H9 (cell line): ENCODE data around the gene PLA2G10. TPM values are rescaled to one million over a fixed set of nuclear protein-coding genes. Genes with fewer than 3 reads are reported as not detected.
"Not testable (repeated sequence)": the region's sequence is repeated elsewhere in the genome, so short reads cannot be mapped to it uniquely, and the experiment has no call there.

Experiments used
- DNase-seq: peaks from one replicate; pipeline ENCODE4 v3.0.0-alpha.2; 2017
- H2AFZ ChIP-seq: one replicate; pipeline ENCODE4 v1.6.1; 2013; ENCODE audit warnings: mild to moderate bottlenecking, low read length, control low read depth, moderate library complexity
- H2AK5ac ChIP-seq: 2 replicates; pipeline ENCODE4 v1.6.1; 2013; ENCODE audit warnings: low read length, control low read depth, mixed read lengths; ENCODE audit not compliant: insufficient read length
- H2BK120ac ChIP-seq: one replicate; pipeline ENCODE4 v1.6.1; 2013; ENCODE audit warnings: low read depth, mild to moderate bottlenecking, low read length, control low read depth, inconsistent platforms; ENCODE audit not compliant: poor library complexity, severe bottlenecking
- H2BK12ac ChIP-seq: 2 replicates; pipeline ENCODE4 v1.6.1; 2013; ENCODE audit warnings: low read length, control low read depth, mixed read lengths, low read depth; ENCODE audit not compliant: insufficient read length
- H2BK15ac ChIP-seq: 2 replicates; pipeline ENCODE4 v1.6.1; 2013; ENCODE audit warnings: low read depth, low read length, control low read depth
- H2BK20ac ChIP-seq: one replicate; pipeline ENCODE4 v1.6.1; 2013; ENCODE audit warnings: low read depth, mild to moderate bottlenecking, low read length, control low read depth, inconsistent platforms; ENCODE audit not compliant: poor library complexity, severe bottlenecking
- H2BK5ac ChIP-seq: 2 replicates; pipeline ENCODE4 v1.6.1; 2013; ENCODE audit warnings: low read length, control low read depth, mixed read lengths; ENCODE audit not compliant: insufficient read length
- H3K14ac ChIP-seq: 2 replicates; pipeline ENCODE4 v1.6.1; 2013; ENCODE audit warnings: low read length, control low read depth; ENCODE audit not compliant: insufficient read depth
- H3K18ac ChIP-seq: 2 replicates; pipeline ENCODE4 v1.6.1; 2013; ENCODE audit warnings: low read depth, mild to moderate bottlenecking, mixed read lengths, low read length, control low read depth; ENCODE audit not compliant: insufficient read length
- H3K23ac ChIP-seq: 2 replicates; pipeline ENCODE4 v1.6.1; 2013; ENCODE audit warnings: low read length, control low read depth, mixed read lengths, low read depth; ENCODE audit not compliant: insufficient read length
- H3K23me2 ChIP-seq: 2 replicates; pipeline ENCODE4 v1.6.1; 2013; ENCODE audit warnings: low read depth, mild to moderate bottlenecking, mixed read lengths, low read length, control low read depth; ENCODE audit not compliant: insufficient read length, poor library complexity, severe bottlenecking
- H3K27ac ChIP-seq: 2 replicates; pipeline ENCODE4 v1.5.1; 2013; ENCODE audit warnings: low read length, control low read depth, mixed read lengths, low read depth; ENCODE audit not compliant: insufficient read length
- H3K27me3 ChIP-seq: 2 replicates; pipeline ENCODE4 v1.6.1; 2013; ENCODE audit warnings: low read length, control low read depth, inconsistent platforms; ENCODE audit not compliant: insufficient read depth
- H3K4ac ChIP-seq: 2 replicates; pipeline ENCODE4 v1.6.1; 2013; ENCODE audit warnings: low read depth, mild to moderate bottlenecking, control low read depth, inconsistent platforms, low read length, moderate library complexity
- H3K4me1 ChIP-seq: 2 replicates; pipeline ENCODE4 v1.6.1; 2013; ENCODE audit warnings: low read length, control low read depth, inconsistent platforms; ENCODE audit not compliant: insufficient read depth
- H3K4me2 ChIP-seq: 2 replicates; pipeline ENCODE4 v1.6.1; 2013; ENCODE audit warnings: low read length, control low read depth, mixed read lengths; ENCODE audit not compliant: insufficient read length, insufficient read depth
- H3K56ac ChIP-seq: 2 replicates; pipeline ENCODE4 v1.6.1; 2013; ENCODE audit warnings: low read depth, mild to moderate bottlenecking, mixed read lengths, low read length, control low read depth; ENCODE audit not compliant: insufficient read length
- H3K79me1 ChIP-seq: 2 replicates; pipeline ENCODE4 v1.6.1; 2013; ENCODE audit warnings: low read depth, mild to moderate bottlenecking, moderate library complexity, low read length, control low read depth, inconsistent platforms; ENCODE audit not compliant: insufficient read depth, poor library complexity, severe bottlenecking
- H3K79me2 ChIP-seq: 2 replicates; pipeline ENCODE4 v1.6.1; 2013; ENCODE audit warnings: low read length, control low read depth, inconsistent platforms; ENCODE audit not compliant: insufficient read depth
- H3K9ac ChIP-seq: 2 replicates; pipeline ENCODE4 v1.6.1; 2013; ENCODE audit warnings: low read length, control low read depth, mixed read lengths; ENCODE audit not compliant: insufficient read length; ENCODE audit errors: extremely low read depth
- H3K9me3 ChIP-seq: one replicate; pipeline ENCODE4 v1.6.1; 2013; ENCODE audit warnings: low read depth, low read length, inconsistent platforms; ENCODE audit not compliant: control insufficient read depth
- H3T11ph ChIP-seq: one replicate; pipeline ENCODE4 v1.6.1; 2013; ENCODE audit warnings: mild to moderate bottlenecking, low read length, control low read depth, inconsistent platforms
- H4K20me1 ChIP-seq: one replicate; pipeline ENCODE4 v1.6.1; 2013; ENCODE audit not compliant: control insufficient read depth, insufficient read length, insufficient read depth
- H4K5ac ChIP-seq: 2 replicates; pipeline ENCODE4 v1.6.1; 2013; ENCODE audit warnings: low read depth, mild to moderate bottlenecking, mixed read lengths, low read length, control low read depth; ENCODE audit not compliant: insufficient read length
- H4K8ac ChIP-seq: replicated peaks from 2 replicates; pipeline ENCODE4 v1.6.1; 2013; ENCODE audit warnings: low read length, control low read depth, mixed read lengths, low read depth; ENCODE audit not compliant: insufficient read length
- H4K91ac ChIP-seq: 2 replicates; pipeline ENCODE4 v1.6.1; 2013; ENCODE audit warnings: low read depth, mild to moderate bottlenecking, moderate library complexity, mixed read lengths, low read length, control low read depth; ENCODE audit not compliant: insufficient read length
- H3K27ac Mint-ChIP-seq, 3 experiments: 2 replicates in 2 of 3; 3 replicates in 1 of 3; pipeline ENCODE4 v1.8.0; 2020 to 2021; ENCODE audit warnings: mixed read lengths in 3 of 3, mild to moderate bottlenecking in 1 of 3, moderate library complexity in 1 of 3
- H3K27me3 Mint-ChIP-seq: 2 replicates; pipeline ENCODE4 v1.8.0; 2021; ENCODE audit warnings: low read depth, mild to moderate bottlenecking, moderate library complexity, mixed read lengths
- H3K36me3 Mint-ChIP-seq, 3 experiments: 2 replicates in 2 of 3; 3 replicates in 1 of 3; pipeline ENCODE4 v1.8.0; 2020 to 2021; ENCODE audit warnings: low read depth in 3 of 3, mixed read lengths in 3 of 3; ENCODE audit not compliant: insufficient read depth in 1 of 3
- H3K4me1 Mint-ChIP-seq, 2 experiments: 2 replicates each; pipeline ENCODE4 v1.8.0; 2020; ENCODE audit warnings: mixed read lengths in 2 of 2
- H3K4me3 Mint-ChIP-seq, 2 experiments: 2 replicates in 1 of 2; 3 replicates in 1 of 2; pipeline ENCODE4 v1.8.0; 2020 to 2021; ENCODE audit warnings: mild to moderate bottlenecking in 2 of 2, mixed read lengths in 2 of 2, moderate library complexity in 1 of 2
- H3K9me3 Mint-ChIP-seq, 2 experiments: 2 replicates in 1 of 2; 3 replicates in 1 of 2; pipeline ENCODE4 v1.8.0; 2020; ENCODE audit warnings: mild to moderate bottlenecking in 2 of 2, mixed read lengths in 2 of 2, moderate library complexity in 1 of 2
- WGBS: extraction: QIAGEN DNeasy Blood & Tissue Kit; methylation state at CpG from one replicate; pipeline ENCODE4 v1.1.7; 2013; ENCODE audit warnings: missing lambda C conversion rate, low lambda C conversion rate, mixed read lengths; ENCODE audit not compliant: insufficient read length; ENCODE audit errors: extremely low coverage; 5-methylcytosine and 5-hydroxymethylcytosine counted together
- total RNA-seq: library from RNA; stranded (reverse); gene quantifications from 2 replicates; pipeline ENCODE4 v1.2.1, GENCODE V29; 2021

Gene PLA2G10
- total RNA-seq, 1 experiment from 2014 or later: 2.2 TPM

DNA sequence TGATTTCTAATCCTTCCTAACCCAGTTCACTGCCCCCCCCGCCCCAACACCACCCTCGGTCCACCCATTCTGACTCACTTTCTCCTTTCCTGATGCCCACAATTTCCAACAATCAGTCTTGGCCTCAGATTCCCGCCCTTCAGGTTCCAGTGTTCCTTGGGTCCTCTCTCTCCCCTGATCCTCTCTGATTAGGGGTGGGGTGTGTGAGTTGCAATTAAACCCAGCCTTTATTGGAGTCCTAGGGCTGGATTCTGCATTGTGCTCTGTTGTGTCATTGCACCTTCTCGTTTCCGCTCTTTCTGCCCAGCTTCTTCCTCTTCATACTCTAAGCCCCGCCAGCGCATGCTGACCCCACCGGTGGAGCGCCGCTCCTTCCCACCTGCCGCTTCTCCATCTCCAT is 8.6 kb upstream of the PLA2G10 start:
- WGBS: no CpG with 5 or more reads among the region's 11 CpGs
- H3K27ac Mint-ChIP-seq, H4K91ac ChIP-seq, H2BK12ac ChIP-seq, H3K56ac ChIP-seq, H3K79me2 ChIP-seq, H3K14ac ChIP-seq, H3K4me3 Mint-ChIP-seq, H3K23ac ChIP-seq, H3K79me1 ChIP-seq, H3K4me1 ChIP-seq, H3K23me2 ChIP-seq, H3K36me3 Mint-ChIP-seq, H3K27ac ChIP-seq, H3K9me3 ChIP-seq, H2BK20ac ChIP-seq, H3K9ac ChIP-seq, H4K8ac ChIP-seq, H3K4me2 ChIP-seq, H4K20me1 ChIP-seq, H2BK5ac ChIP-seq, H3K9me3 Mint-ChIP-seq, DNase-seq, H2BK120ac ChIP-seq, H2AFZ ChIP-seq, H3K27me3 Mint-ChIP-seq, H3K4ac ChIP-seq, H2AK5ac ChIP-seq, H3K4me1 Mint-ChIP-seq, H3K27me3 ChIP-seq, H3T11ph ChIP-seq, H3K18ac ChIP-seq, H4K5ac ChIP-seq, H2BK15ac ChIP-seq: not testable (repeated sequence)

DNA sequence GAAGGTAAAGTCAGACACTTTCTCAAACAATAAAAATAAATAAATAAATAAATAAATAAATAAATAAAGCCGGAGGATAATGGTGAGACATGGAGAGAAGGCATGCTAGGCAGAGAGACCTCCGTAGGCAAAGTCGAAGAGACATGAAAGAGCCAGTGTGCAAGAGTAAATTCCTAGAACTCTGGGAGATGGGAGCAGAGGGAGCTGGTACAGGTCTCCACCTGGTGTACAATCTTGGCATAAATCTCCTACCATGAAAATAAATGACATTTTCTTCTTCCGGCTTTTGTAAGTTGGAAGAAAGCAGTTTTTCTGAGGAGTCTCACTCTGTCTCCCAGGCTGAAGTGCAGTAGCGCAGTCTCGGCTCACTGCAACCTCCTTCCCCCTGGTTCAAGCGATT is 7.8 kb upstream of the PLA2G10 start:
- H3K9me3 ChIP-seq, H3K27ac ChIP-seq, H3K4me1 Mint-ChIP-seq, H3K9ac ChIP-seq, H3K79me1 ChIP-seq, H2BK5ac ChIP-seq, H3T11ph ChIP-seq, DNase-seq, H3K79me2 ChIP-seq, H4K8ac ChIP-seq, H3K27me3 Mint-ChIP-seq, H3K9me3 Mint-ChIP-seq, H3K4me1 ChIP-seq, H3K27me3 ChIP-seq, H2AFZ ChIP-seq, H4K5ac ChIP-seq, H3K36me3 Mint-ChIP-seq, H3K56ac ChIP-seq, H4K91ac ChIP-seq, H2BK20ac ChIP-seq, H3K4me3 Mint-ChIP-seq, H3K18ac ChIP-seq, H3K4ac ChIP-seq, H2BK12ac ChIP-seq, H3K4me2 ChIP-seq, H4K20me1 ChIP-seq, H2BK120ac ChIP-seq, H3K23me2 ChIP-seq, H3K27ac Mint-ChIP-seq, H2AK5ac ChIP-seq, H3K14ac ChIP-seq, H3K23ac ChIP-seq, H2BK15ac ChIP-seq: not testable (repeated sequence)
- no CpG with 5 or more reads among the region's 7 CpGs for WGBS
